H1 (cell line): ENCODE data around the gene TXLNA. TPM values are rescaled to one million over a fixed set of nuclear protein-coding genes. Genes with fewer than 3 reads are reported as not detected.

Source experiments
- CTCF ChIA-PET: fragments of 300-600 bp; sonication (Branson Sonifier 250); formaldehyde crosslinking; loops from one replicate; lab custom pipeline; 2021; ENCODE audit not compliant: partially characterized antibody; lab: Charles Lee
- POLR2A ChIA-PET: fragments of 300-600 bp; sonication (Branson Sonifier 250); formaldehyde crosslinking; loops from one replicate; lab custom pipeline; 2021; ENCODE audit warnings: inconsistent platforms; ENCODE audit not compliant: partially characterized antibody; lab: Charles Lee
- DNase-seq, 2 experiments: peaks; one replicate each; pipeline versions ENCODE4 v3.0.0 to v3.0.0-alpha.2; 2010 to 2022; ENCODE audit warnings: low spot score in 2 of 2, low read depth in 1 of 2, mixed read lengths in 1 of 2
- FAIRE-seq: peaks from 2 replicates; lab custom pipeline; 2011; peaks lifted over from hg19 to GRCh38; lab: Jason Lieb, UNC
- H2AFZ ChIP-seq: 2 replicates; pipeline ENCODE4 v1.8.1; 2012; ENCODE audit warnings: low read length, inconsistent platforms
- H2AK5ac ChIP-seq: 2 replicates; pipeline ENCODE4 v1.6.1; 2013; ENCODE audit warnings: low read depth, low read length
- H2BK120ac ChIP-seq: replicated peaks from 2 replicates; pipeline ENCODE3; 2013; ENCODE audit warnings: low read depth, low read length, inconsistent platforms
- H2BK12ac ChIP-seq: 2 replicates; pipeline ENCODE4 v1.6.1; 2013; ENCODE audit warnings: low read depth, low read length
- H2BK15ac ChIP-seq: 2 replicates; pipeline ENCODE4 v1.6.1; 2013; ENCODE audit warnings: low read length
- H2BK20ac ChIP-seq: 2 replicates; pipeline ENCODE4 v1.6.1; 2013; ENCODE audit warnings: low read length
- H2BK5ac ChIP-seq: 2 replicates; pipeline ENCODE4 v1.6.1; 2013; ENCODE audit warnings: low read depth, low read length
- H3K14ac ChIP-seq: 2 replicates; pipeline ENCODE4 v1.6.1; 2013; ENCODE audit warnings: inconsistent platforms; ENCODE audit not compliant: insufficient read length
- H3K18ac ChIP-seq: 2 replicates; pipeline ENCODE4 v1.6.1; 2013; ENCODE audit warnings: low read length; ENCODE audit errors: extremely low read depth
- H3K23ac ChIP-seq: 2 replicates; pipeline ENCODE4 v1.6.1; 2013; ENCODE audit warnings: inconsistent platforms; ENCODE audit not compliant: insufficient read length
- H3K23me2 ChIP-seq: 2 replicates; pipeline ENCODE4 v1.6.1; 2013; ENCODE audit warnings: low read depth, low read length
- H3K27ac ChIP-seq: 2 replicates; pipeline ENCODE4 v1.6.1; 2011; ENCODE audit warnings: low read depth, low read length, inconsistent platforms
- H3K27me3 ChIP-seq, 4 experiments: replicated peaks in 1 of 4; 1 replicate in 1 of 4; 2 replicates in 3 of 4; pipeline versions ENCODE4 v1.6.1 to v1.8.1; 2011 to 2013; ENCODE audit warnings: low read length in 3 of 4, mild to moderate bottlenecking in 3 of 4, inconsistent platforms in 2 of 4, mixed read lengths in 2 of 4, moderate library complexity in 1 of 4; ENCODE audit not compliant: control insufficient read depth in 3 of 4, insufficient read depth in 3 of 4; ENCODE audit errors: extremely low read depth in 1 of 4
- H3K36me3 ChIP-seq, 4 experiments: 2 replicates each; pipeline versions ENCODE4 v1.6.1 to v1.8.1; 2011 to 2013; ENCODE audit warnings: mild to moderate bottlenecking in 4 of 4, low read length in 3 of 4, moderate library complexity in 2 of 4, control low read depth in 1 of 4, inconsistent platforms in 1 of 4; ENCODE audit not compliant: insufficient read depth in 4 of 4, control insufficient read depth in 2 of 4
- H3K4ac ChIP-seq: replicated peaks from 2 replicates; pipeline ENCODE3; 2013; ENCODE audit warnings: low read length, low read depth, mixed read lengths, inconsistent platforms; ENCODE audit not compliant: insufficient read length
- H3K4me1 ChIP-seq, 4 experiments: replicated peaks in 1 of 4; 1 replicate in 1 of 4; 2 replicates in 3 of 4; pipeline versions ENCODE4 v1.6.1 to v1.8.1; 2011 to 2013; ENCODE audit warnings: low read length in 3 of 4, inconsistent platforms in 2 of 4, mixed read lengths in 1 of 4; ENCODE audit not compliant: insufficient read depth in 4 of 4, control insufficient read depth in 3 of 4
- H3K4me2 ChIP-seq, 2 experiments: 2 replicates each; pipeline versions ENCODE4 v1.6.1 to v1.8.1; 2011 to 2013; ENCODE audit warnings: low read depth in 2 of 2, low read length in 2 of 2, control low read depth in 1 of 2, inconsistent platforms in 1 of 2, mild to moderate bottlenecking in 1 of 2; ENCODE audit not compliant: insufficient read depth in 1 of 2
- H3K4me3 ChIP-seq, 4 experiments: fragments of 200-600, 300-600 bp in 1 of 4; sonication (generic), shearing (Covaris generic), sonication (Bioruptor Twin) in 1 of 4; 2 replicates each; pipeline versions ENCODE4 v1.5.1 to v1.8.1; 2011 to 2016; ENCODE audit warnings: low read length in 4 of 4, low read depth in 3 of 4, control low read depth in 2 of 4, inconsistent platforms in 2 of 4, mild to moderate bottlenecking in 2 of 4, mixed read lengths in 1 of 4, moderate library complexity in 1 of 4; ENCODE audit not compliant: insufficient read depth in 2 of 4; ENCODE audit errors: extremely low read depth in 1 of 4
- H3K56ac ChIP-seq: replicated peaks from 2 replicates; pipeline ENCODE3; 2013; ENCODE audit warnings: low read depth, mild to moderate bottlenecking, mixed read lengths, low read length, inconsistent platforms; ENCODE audit not compliant: insufficient read length
- H3K79me1 ChIP-seq: 2 replicates; pipeline ENCODE4 v1.6.1; 2013; ENCODE audit warnings: low read depth, low read length, control low read depth
- H3K79me2 ChIP-seq, 2 experiments: 2 replicates each; pipeline versions ENCODE4 v1.6.1 to v1.8.1; 2012 to 2013; ENCODE audit warnings: low read length in 2 of 2, mild to moderate bottlenecking in 2 of 2, inconsistent platforms in 1 of 2; ENCODE audit not compliant: insufficient read depth in 2 of 2, control insufficient read depth in 1 of 2
- H3K9ac ChIP-seq, 4 experiments: replicated peaks in 1 of 4; 1 replicate in 1 of 4; 2 replicates in 3 of 4; pipeline versions ENCODE4 v1.6.1 to v1.8.1; 2011 to 2013; ENCODE audit warnings: low read depth in 3 of 4, low read length in 3 of 4, control low read depth in 2 of 4, mild to moderate bottlenecking in 2 of 4, moderate library complexity in 2 of 4, inconsistent platforms in 1 of 4; ENCODE audit errors: extremely low read depth in 1 of 4
- H3K9me3 ChIP-seq, 2 experiments: 2 replicates each; pipeline versions ENCODE4 v1.6.1 to v1.8.1; 2012 to 2013; ENCODE audit warnings: mild to moderate bottlenecking in 2 of 2, moderate library complexity in 2 of 2, control low read depth in 1 of 2, inconsistent platforms in 1 of 2, low read depth in 1 of 2, low read length in 1 of 2, mixed read lengths in 1 of 2; ENCODE audit not compliant: insufficient read depth in 2 of 2
- H4K20me1 ChIP-seq, 2 experiments: replicated peaks in 1 of 2; 2 replicates each; pipeline versions ENCODE3 to v1.8.1; 2011 to 2013; ENCODE audit warnings: inconsistent platforms in 2 of 2, low read length in 2 of 2, mild to moderate bottlenecking in 1 of 2; ENCODE audit not compliant: insufficient read depth in 2 of 2, control insufficient read depth in 1 of 2
- H4K5ac ChIP-seq: 2 replicates; pipeline ENCODE4 v1.6.1; 2013; ENCODE audit warnings: low read length, low read depth, mixed read lengths, inconsistent platforms; ENCODE audit not compliant: insufficient read length
- H4K8ac ChIP-seq: 2 replicates; pipeline ENCODE4 v1.8.0; 2013; ENCODE audit warnings: mild to moderate bottlenecking, moderate library complexity, low read length, inconsistent platforms; ENCODE audit not compliant: insufficient read depth; ENCODE audit errors: extremely low read depth
- H4K91ac ChIP-seq: replicated peaks from 2 replicates; pipeline ENCODE3; 2013; ENCODE audit warnings: low read length, mixed read lengths, inconsistent platforms; ENCODE audit not compliant: insufficient read length
- CHD1 ChIP-seq: IDR thresholded peaks from 2 replicates; pipeline ENCODE4 v1.6.1; 2012; ENCODE audit warnings: low read depth, low read length, improper control_type of control experiment
- EP300 ChIP-seq, 2 experiments: IDR thresholded peaks; 1 replicate in 1 of 2; 2 replicates in 1 of 2; pipeline ENCODE4 v1.6.1; 2011 to 2012; ENCODE audit warnings: low read depth in 2 of 2, low read length in 2 of 2, mild to moderate bottlenecking in 2 of 2, borderline replicate concordance in 1 of 2, inconsistent platforms in 1 of 2, moderate library complexity in 1 of 2
- JUND ChIP-seq: IDR thresholded peaks from 2 replicates; pipeline ENCODE4 v1.6.1; 2011; ENCODE audit warnings: mild to moderate bottlenecking, improper control_type of control experiment, low read length
- KDM1A ChIP-seq: fragments of 200-600, 300-600 bp; sonication (generic); IDR thresholded peaks from 2 replicates; pipeline ENCODE4 v1.7.1; 2016; ENCODE audit warnings: mild to moderate bottlenecking, low read length, borderline replicate concordance
- SIRT6 ChIP-seq: IDR thresholded peaks from one replicate; pipeline ENCODE4 v1.7.1; 2012; ENCODE audit warnings: low read length, inconsistent platforms
- WGBS, 2 experiments: shearing (Covaris generic) in 1 of 2; methylation state at CpG; one replicate each; pipeline versions ENCODE4 v1.1.6 to v1.1.7; 2013 to 2015; ENCODE audit warnings: low lambda C conversion rate in 2 of 2, mixed read lengths in 2 of 2, inconsistent platforms in 1 of 2, low coverage in 1 of 2, missing lambda C conversion rate in 1 of 2; ENCODE audit not compliant: insufficient replicate concordance in 2 of 2, insufficient coverage in 1 of 2, insufficient read length in 1 of 2; ENCODE audit errors: extremely low coverage in 1 of 2, missing lambda C conversion rate in 1 of 2; 5-methylcytosine and 5-hydroxymethylcytosine counted together
- polyA plus RNA-seq, 7 experiments: library from polyadenylated mRNA; depleted of rRNA in 3 of 7; stranded (reverse) in 5 of 7; unstranded in 2 of 7; fragments of >200 nt in 5 of 7; fragments of 200-250 nt in 2 of 7; gene quantifications; 1 replicate in 5 of 7; 2 replicates in 1 of 7; 4 replicates in 1 of 7; pipeline versions ENCODE4 v1.2.1 to v1.2.3, GENCODE V29; 2011 to 2013; ENCODE audit warnings: missing spikeins in 2 of 7, mixed read lengths in 2 of 7
- total RNA-seq: library from RNA; stranded (reverse); fragmentation: NEBNext Ultra II Directional; extraction: Animal tissue kit (Norgen Biotek cat#: 25700); gene quantifications from 2 replicates; pipeline ENCODE4 v1.2.1, GENCODE V29; 2021

The TXLNA gene
- total and polyA plus RNA-seq, 2 of the 8 experiments (the other 6 are each of a cell fraction or from before 2014, with no cell fraction given), result 31.3 to 46.9 TPM

DNA sequence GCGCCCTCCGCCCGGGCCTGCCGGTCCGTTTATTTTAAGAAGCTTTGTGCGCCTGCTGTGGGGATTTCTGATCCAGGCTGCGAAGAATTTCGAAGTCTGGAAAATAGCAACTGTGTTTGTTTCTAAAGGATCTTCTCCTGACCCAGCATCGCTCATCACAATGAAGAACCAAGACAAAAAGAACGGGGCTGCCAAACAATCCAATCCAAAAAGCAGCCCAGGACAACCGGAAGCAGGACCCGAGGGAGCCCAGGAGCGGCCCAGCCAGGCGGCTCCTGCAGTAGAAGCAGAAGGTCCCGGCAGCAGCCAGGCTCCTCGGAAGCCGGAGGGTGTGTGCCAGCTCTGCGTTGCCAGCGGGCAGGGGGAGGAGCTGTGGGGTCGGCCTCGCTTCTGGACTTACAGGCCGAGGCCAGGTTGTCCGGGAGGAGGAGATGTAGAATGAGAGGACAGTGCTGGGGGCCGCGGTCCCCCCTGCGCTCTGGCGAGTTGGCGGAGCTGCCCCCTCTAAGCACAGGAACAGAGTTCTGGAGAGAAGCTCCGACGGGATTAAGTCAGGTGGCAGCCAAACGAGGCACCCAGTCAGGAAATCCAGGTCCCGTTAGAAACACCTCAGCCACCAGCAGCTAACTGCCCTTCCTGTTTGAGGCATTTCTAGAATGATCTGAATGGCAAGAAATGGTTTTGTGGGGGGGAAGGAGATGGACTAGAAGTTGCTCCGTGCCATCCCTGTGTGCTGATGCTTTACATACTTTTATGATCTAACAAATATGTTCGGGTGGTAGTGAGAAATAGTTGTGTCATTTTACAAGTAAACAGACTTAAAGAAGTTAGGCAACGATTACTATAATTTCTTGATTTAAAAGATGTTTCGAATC is 948 bp downstream of the TXLNA start:
- Histone ChIP-seq H2BK5ac (no peak overlapping the region; the same call in 1 of the 2 replicates), H4K8ac (peak overlapping the region; percentile 58; the same call in 1 of the 2 replicates), H4K91ac (no peak overlapping the region), H3K9me3 (no peaks in the 10 kb centered on the region), H3K4ac (peak overlapping the region; percentile 46), H3K27ac (peak overlapping the region; percentile 69; the same call in 1 of the 2 replicates), H3K23me2 (peaks cover 2% of the 10 kb centered on the region; the same call in 1 of the 2 replicates), H3K18ac (no peak overlapping the region; the same call in 1 of the 2 replicates), H3K79me1 (peaks cover 3% of the 10 kb centered on the region; the same call in 1 of the 2 replicates), H2BK120ac (no peak overlapping the region), H3K56ac (peak overlapping the region; percentile 40), H2AK5ac (no peak overlapping the region), H4K5ac (peak overlapping the region; percentile 69), H4K20me1 (peaks cover 0 to 4% of the 10 kb centered on the region in 2 experiments), H2BK20ac (no peak overlapping the region), H3K4me2 (peak overlapping the region; percentile 82 to 91), H2AFZ (no peak overlapping the region), H3K4me3 (peak overlapping the region; percentile 44 to 89 (median 76)), H3K79me2 (peaks cover 7 to 37% of the 10 kb centered on the region in 2 experiments), H3K27me3 (no peaks in the 10 kb centered on the region), H3K4me1 (peaks cover 8 to 15% (median 10%) of the 10 kb centered on the region in 4 experiments; a peak in 6 of 7 replicates), H3K36me3 (peaks cover 10 to 36% (median 23%) of the 10 kb centered on the region in 4 experiments), H3K9ac (peak overlapping the region; percentile 52 to 67 (median 56); a peak in 6 of 7 replicates), H2BK12ac (no peak overlapping the region), H3K23ac (no peak overlapping the region), H2BK15ac (no peak overlapping the region), H3K14ac (no peak overlapping the region)
- WGBS, 2 experiments, result 28% methylated on average over 34 of the region's 36 CpGs; no CpG with 5 or more reads in 1 of the 2 experiments
- ChIA-PET CTCF (interaction anchor here (0.5 kb wide), 1 partner anchor 338 kb away, joined by 4 read pairs; no protein-coding TSS in a partner anchor), POLR2A (interaction anchor here (0.7 to 18.1 kb wide), 21 partner anchors 8 to 214 kb away, joined by 3 to 332 read pairs (median 5); partner anchors contain the start of genes BSDC1, CCDC28B, HDAC1 and IQCC)
- FAIRE-seq, result no peak
- DNase-seq, result peak in 1 of 2 experiments; percentile 61
- TF ChIP-seq SIRT6 (no peak), JUND (no peak), EP300 (IDR thresholded peaks at IDR 0.05; ENCODE audit: borderline replicate concordance in 1 of 2, low read depth in 2 of 2, low read length in 2 of 2) (no peak), KDM1A (no peak), CHD1 (no peak)
